Right renal pelvis (tissue), 4 donors: ENCODE results near the gene EFNA3. TPM values are rescaled to one million over a fixed set of nuclear protein-coding genes. Genes with fewer than 3 reads are reported as not detected.
A peak's percentile ranks its signal among the peaks of the same experiment; 100 is the strongest.
"Not testable (repeated sequence)": the region's sequence is repeated elsewhere in the genome, so short reads cannot be mapped to it uniquely, and the experiment has no call there.

Experiments
- DNase-seq, 4 donors: peaks; one replicate each; pipeline ENCODE4 v3.0.0-alpha.2; 2013; ENCODE audit warnings: low read depth in 4 of 4, low spot score in 3 of 4, missing footprints in 1 of 4
- polyA plus RNA-seq, 4 donors: library from polyadenylated mRNA; unstranded; fragments of 120-200 nt; gene quantifications; one replicate each; pipeline ENCODE4 v1.2.1, GENCODE V29; 2013; ENCODE audit not compliant: insufficient read length in 4 of 4

EFNA3 gene
- polyA plus RNA-seq, 4 donors: 6.0 to 7.9 (median 7.1) TPM

DNA sequence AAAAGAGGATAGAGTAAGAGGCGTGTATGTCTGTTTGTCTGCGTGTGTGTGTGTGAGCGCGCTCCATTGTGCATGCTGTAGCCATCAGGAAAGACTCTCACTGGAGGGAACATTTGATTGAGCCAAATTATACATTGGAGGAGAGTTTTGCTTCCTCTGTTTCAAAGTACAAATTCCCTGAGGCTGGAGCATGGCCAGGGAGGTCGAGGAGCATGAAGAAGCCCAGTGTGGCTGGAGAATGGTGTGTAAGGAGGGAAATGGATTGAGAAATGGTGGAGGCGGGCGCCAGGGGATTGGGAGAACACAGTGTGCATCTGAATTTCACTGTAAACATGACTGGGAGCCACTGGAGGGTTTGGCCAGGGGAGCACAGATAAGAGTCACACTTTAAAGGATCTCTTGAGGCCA lies 27.0 kb downstream of the EFNA3 start:
- DNase-seq: no peak

DNA sequence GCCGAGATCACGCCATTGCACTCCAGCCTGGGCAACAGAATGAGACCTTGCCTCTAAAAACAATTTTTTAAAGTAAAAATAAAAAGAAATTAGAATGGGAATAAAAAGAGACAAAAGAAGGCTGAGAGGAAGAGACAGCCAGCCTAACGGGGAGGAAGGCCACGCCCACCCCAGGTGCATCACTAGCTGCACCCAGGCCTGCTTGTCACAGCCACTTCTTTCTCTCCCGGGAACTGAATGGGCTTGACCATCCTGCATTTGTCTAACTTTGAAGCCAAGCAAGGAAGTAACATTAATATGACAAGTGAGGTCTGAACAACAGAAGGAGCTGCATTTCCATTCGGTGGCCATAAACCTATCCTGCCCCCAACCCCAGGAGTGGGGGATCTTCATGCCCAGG lies 28.2 kb downstream of the EFNA3 start:
- no peak for DNase-seq

DNA sequence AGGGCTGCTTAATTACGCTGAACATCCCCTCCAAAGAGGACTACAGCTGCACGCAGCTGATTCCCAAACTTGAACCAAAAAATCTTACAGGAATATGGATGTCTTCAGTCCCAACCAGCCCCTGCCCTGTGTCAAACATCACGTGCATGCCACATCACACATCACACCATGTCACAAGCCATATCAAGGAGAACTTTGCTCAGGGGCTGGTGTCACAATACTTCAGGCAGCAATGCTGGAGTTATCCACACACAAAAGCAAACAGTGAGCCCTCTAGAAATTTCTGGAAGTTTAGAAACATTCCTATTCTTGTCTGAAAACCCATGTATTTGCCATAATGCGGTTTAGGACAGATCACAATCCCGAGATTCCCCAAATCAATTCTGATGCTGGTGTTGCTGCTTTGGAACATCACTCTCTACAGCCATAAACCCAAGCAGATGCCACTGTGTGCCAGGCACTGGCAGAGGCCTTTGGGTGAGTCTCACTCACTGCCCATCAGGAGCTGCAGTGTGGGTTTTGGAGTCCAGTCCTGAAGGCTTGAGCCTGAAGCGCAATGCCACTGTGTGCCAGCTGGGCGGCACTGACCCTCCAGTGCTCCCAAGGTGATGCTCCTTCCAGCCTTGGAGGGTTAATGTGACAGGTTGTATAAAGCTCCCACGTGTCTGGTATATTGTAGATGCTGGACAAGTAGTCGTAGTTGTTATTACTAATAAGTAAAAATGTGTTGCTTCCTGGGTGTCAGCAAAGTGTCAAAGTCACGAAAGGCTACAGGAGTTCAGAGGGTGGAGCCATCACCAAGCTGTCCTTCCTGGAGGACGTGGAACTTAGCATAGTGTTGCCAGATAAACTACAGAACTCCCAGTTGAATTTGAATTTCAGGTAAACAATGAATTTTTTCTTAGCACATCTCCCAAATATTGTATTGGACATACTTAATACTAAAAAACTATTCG lies 28.9 kb downstream of the EFNA3 start:
- DNase-seq: no peak

DNA sequence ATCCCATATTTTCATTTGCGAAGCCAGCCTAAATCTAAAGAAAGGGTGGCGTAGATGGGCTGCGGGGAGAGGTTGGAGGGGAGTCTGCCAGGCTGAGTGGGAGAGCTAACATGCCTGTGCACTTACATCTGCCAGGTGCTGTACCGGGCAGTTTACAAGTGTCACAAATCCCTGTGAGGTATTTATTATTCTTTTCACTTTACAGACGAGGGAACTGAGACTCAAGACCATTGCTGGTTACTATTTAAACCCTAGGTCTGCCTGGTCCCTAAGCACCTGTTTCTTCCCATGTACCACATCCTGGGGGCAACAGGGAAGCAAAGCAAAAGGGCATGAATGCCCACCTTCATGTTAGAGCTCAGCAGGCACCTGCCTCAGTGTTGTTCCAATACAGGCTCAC lies 29.7 kb downstream of the EFNA3 start:
- DNase-seq: no peak

DNA sequence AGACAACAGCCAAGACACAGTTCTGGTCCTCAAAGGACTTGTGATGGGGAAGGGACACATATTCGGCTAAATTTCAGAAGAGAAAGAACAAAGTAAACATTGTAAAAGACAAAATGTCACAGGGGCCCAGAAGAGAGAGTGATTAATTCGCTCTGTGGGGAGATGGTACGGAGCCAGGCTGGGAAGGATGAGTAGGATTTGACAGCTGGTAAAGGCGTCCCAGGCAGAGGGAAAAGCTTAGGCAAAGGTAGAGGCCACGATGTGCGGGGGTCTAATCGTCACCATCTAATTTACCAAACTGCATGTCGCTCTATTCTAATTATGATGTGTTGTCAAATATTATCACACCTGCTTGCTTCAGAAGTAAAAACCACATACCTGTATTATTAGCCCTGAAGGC lies 31.7 kb downstream of the EFNA3 start:
- DNase-seq: no peak

DNA sequence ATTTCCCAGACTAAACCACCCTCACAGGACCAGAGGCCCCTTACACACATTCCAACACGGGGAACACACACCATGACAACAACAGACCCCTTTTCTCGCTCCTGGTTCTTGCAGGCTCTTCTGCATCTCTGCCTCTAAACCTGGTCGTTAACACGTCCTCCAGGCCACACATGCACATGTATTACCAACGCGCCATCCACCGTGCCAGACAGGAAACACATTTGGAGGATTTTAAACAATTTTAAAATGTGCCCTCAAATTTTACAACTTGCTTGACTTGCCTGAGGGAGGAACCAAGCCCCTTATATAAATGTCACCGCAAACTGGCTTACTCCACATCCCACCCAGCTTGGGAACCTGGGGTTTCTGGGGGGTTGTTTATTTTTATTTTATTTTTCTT lies 32.2 kb downstream of the EFNA3 start:
- no peak for DNase-seq

DNA sequence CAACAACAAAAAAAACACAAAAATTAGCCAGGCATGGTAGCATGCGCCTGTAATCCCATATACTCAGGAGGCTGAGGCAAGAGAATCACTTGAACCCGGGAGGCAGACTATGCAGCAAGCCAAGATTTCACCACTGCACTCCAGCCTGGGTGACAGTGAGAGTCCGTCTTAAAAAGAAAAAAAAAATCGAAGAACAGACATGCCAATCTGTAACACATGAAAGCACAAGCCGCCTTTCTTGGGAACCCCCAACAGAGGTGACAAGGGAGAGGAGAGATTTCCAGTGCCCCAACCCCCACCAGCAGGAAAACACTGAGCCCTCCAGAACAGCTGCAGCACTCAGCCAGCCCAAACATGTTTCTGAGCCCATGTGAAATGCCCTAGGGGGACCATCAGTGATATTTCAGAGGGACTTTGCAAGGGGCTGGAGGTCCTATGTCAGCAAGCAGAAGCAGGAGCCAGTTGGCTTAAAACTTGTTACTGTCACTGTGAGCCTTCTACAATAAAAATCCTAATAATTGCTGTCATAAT lies 34.9 kb downstream of the EFNA3 start:
- no peak for DNase-seq

DNA sequence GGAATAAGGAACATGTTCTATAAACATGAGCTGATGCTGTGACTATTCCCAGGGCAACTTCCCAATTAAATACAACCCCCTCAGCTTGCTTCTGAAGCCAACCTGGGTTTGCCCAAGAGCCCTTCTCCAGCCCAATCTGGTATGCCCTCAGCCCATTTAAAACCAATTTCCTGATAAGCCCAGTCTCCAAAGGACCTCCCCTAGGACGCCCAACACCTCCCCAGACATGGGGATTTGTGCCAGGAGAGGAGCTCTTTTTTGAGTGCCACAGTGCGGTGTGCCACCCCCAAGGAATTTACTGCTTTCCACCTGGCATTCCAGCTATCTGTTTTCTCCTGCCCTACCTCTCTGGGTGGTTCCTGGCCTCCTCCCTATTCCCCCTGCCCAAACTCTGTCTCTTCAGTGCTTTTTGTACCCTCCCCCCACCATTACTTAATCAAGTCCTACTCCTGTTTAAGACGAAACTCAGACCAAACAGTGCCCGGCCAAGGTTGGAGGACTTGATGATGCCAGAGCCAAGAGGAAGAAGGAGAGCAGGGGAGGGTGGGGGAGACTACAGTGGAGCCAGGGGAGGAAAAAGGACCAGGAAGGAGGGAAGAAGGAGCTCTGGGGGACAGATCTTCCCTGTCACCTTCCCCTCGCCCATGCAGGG lies 37.6 kb downstream of the EFNA3 start:
- DNase-seq: no peak

DNA sequence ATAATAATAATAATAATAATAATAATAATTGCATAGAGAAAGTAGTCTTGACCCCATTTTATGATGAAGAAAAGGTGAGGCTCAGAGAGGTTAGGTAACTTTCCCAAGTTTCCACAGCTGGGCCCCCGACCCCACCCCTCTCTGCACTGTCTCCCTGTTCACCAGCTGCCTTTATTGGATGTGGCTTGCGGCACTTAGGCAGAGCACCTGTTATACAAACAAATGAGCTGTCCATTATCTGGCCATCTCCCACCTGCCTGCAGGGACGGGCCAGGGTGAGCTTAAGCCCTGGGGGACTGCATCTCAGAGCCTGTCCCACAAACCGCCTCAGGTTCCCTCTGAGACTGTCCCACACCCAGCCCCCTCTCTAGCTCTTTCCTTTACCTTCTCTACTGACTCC lies 39.0 kb downstream of the EFNA3 start:
- no peak for DNase-seq

DNA sequence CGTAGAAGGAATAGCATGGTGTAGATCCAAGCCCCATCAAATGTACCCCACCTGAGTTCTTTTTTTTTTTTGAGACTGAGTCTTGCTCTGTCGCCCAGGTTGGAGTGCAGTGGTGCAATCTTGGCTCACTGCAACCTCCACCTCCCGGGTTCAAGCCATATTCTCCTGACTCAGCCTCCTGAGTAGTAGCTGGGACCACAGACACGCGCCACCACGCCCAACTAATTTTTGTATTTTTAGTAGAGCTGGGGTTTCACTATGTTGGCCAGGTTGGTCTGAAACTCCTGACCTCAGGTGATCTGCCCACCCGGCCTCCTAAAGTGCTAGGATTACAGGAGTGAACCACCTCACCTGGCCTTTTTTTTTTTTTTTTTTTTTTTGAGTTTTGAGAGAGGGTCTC lies 39.5 kb downstream of the EFNA3 start:
- DNase-seq: not testable (repeated sequence)

DNA sequence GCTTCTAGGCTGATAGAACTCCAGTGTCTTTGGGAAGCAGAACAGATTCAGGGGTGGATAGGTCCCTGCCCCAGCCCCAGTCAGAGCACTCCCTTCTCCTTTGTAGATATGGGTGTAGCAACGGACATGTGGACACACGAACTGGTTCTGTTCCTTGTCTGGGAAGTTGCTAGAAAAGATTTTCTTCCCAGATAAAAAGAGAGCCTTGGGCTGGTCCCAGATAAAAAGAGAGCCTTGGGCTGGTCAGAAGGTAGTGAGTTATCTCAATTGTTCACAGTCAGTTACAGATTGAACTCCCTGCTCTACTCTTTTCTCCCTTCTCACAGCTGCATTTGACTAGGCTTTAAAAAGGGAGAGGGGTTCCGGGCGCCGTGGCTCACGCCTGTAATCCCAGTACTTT lies 41.6 kb downstream of the EFNA3 start:
- no peak for DNase-seq

DNA sequence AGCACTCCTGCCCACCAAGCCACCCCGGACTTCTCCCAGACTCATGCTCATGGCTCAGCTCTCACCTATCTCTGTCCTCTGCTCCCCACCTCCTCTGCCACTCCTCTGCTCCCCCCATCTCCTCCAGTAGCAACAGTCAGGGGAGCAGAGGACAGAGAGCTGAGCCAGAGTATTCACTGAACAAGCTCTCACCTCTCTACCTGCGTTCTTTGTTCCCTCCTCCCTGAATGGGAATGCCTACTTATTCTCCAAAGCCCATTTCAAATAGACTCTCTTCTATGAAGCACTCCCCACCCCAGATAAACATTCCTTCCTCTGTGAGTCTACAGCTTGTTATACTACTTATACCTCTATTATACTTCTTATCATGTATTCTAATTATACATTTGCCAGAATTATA lies 42.6 kb downstream of the EFNA3 start:
- DNase-seq: no peak

DNA sequence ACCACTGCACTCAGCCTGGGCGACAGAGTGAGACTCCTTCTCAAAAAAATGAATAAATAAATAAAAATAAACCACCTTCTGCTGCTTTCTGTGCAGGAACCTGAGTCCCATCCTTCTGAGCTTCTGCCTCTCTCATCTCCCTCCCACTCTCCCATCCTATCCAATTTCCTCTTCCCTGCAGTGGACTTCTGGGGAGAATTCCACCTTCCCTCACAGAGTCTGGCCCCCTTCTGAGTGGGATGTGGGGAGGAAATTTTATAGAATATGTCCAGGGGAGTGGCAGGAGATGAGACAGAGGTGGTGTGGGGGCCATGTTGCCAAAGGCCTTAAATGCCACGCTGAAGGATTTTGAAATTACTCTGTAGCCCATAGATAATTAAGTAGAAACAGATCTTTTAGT lies 43.7 kb downstream of the EFNA3 start:
- no peak for DNase-seq

DNA sequence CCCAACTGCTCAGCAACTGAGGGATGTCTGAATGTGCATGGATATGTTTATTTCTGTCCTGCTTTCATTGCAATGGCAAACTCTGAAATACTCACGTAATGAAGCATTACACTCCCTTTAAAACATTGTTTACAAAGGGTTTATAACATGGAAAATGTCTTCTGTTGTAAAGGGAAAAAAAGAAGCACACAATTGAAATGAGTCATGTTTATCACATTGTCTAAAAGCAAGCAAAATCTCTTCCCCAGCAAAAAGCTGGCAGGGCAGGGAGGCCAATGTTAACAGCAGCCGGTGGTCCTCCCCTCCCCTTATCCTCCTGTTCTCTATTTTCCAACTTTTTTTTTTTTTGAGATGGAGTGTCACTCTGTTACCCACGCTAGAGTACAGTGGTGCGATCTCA lies 45.2 kb downstream of the EFNA3 start:
- DNase-seq: no peak

DNA sequence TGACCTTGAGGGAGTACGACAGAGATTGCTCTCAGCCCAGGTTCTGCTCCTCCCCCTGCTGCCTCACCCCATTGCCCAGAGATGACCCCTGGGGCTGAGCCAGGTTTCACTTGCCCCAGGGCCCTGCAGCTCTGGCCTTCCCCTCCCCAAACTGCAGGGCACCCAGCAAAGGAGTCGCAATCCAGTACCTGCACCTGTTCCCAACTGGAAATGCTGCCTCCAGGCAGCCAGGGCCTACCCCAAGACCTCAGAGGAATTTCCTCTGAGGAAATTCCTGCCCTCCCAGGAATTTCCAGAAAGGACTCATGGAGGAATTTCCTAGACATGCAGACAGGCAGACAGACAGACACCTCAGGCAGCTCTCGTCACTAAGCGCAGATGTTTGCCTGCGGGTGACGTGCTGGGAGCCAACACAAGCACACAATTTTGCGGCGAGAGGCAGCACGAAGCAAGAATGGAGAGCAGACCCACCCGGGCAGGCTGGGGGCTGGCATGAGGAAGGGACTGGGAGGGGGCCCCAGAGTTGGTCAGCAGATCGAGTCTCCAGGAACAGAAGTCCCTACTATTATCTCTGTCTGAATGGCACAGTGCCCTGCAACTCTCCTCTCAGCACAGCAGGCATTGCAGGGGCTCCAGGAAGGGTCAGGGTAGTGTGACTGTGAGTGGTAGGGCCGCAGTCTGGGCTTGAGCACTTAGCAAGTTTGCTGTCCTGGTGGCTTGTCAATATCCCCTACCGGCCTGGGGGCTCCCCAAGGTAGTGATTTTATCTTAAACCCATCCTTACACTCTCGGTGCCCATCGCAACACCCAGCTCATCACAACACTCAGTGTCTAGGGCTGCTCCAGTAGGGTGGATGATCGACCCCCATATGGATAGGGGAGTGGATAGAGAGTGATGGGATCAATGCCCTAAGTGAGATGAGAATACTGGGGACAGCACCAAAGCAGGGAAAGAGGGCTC lies 46.1 kb downstream of the EFNA3 start:
- no peak for DNase-seq

DNA sequence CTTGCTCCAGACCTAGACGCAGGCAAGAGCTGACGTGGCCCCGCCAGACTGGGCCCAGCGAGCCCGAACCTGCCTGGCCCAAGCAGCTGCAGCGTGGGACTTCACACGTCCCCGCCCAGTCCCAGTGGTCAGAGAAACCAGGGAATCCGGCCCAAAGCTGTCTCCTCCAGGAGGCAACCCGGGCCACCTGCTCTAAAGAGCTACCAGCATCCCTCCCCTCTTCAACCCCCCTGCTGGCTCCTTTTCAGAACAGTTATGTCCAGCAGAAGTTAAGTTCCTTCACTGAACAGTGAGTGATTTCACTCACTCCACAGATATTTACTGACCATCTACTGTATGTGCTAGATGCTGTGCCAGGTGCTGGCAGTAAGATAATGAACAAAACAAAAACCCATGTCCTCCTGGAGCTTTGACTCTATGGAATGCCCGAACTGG lies 46.9 kb downstream of the EFNA3 start:
- no peak for DNase-seq

DNA sequence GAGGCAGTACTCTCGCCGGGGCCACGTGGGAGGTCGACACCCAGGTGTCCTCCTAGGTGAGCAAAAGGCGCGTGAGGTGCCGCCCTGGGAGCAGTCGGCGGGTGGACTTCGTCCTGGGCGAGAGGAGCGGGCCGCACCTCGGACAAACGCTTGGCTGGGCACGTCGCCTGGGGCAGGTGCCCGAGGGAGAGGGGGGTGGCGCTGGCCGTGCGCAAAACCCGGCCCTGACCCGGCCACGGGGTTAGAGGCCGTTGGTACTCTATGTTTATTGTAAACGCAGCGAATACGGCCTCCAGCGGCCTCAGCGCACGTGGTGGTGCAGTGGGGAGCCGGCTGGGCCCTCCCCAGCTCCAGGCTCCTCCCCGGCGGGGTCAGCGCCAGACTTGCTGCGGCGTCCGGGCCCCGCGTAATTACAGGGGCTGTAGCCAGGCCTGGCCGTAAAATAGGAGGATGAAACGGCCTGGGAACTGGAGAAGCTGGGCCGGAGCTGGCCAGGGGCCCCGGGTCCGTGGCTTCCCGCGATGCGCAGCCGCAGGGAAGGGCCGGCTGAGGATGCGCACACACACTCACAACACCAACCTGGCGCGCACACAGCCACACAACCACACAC lies 47.4 kb downstream of the EFNA3 start:
- DNase-seq: no peak

DNA sequence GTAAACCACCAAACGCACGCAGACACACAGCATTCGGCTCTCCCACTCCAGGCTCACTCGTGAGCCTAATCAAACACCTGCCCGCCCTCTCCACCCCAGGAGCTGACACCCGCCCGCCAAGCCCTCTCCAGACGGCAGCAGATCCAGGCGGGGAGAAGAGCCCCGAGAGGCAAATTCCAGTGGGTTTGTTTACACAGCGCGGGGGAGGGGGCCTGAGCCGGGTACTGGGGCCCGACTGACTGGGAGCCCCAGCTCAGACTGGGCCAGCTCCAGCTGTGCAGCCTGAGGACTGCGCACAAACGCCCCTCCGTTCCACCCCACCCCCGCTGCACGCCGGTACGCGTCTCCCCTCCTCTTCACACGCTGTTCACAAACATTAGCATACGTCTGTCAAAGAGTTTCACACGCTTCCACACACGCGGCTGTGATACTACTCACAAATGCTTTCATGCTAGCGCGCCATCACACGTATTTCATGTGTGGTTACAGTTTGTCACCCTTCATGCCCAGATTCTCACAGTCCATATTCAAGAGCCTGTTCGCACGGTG lies 48.0 kb downstream of the EFNA3 start:
- DNase-seq: no peak

DNA sequence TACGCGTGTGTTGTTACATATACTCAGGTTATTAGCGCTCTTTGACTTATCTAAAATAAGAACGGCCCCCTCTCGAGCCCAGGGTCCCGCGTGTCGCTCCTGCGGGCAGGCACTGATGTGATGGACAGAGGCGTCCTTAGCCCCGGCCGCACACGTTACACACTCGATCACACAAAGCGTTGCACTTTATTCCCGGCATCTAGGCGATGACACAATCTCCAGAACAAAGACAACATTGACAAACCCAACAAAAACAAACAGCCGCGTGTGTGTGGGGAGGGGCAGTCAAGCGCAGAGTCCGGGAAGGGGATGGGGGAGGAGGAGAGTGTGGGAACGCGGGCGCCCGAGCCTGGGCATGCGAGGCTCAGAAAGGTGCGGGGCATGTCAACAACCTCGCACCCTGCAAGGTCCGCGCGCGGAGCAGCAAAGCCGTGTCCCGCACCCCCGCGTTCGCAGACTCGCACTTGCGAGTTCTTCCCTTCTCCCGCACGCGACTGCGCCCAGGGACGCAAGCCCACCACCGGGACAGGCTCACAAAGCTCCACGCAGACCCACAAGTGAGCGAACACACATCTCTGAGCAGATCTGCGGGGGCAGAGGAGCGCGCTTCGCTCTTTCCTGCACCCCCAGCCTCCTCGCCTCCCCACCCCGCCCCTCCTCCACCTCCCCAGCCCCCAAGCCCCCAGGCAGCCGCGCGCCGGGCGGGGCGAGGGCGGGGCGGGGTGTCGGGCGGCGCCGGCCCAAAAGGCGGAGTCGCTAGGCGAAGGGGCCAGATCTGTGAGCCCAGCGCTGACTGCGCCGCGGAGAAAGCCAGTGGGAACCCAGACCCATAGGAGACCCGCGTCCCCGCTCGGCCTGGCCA lies 48.7 kb downstream of the EFNA3 start, which contains the start of gene EFNA1:
EFNA1 (plus strand) TSS at position 772 of the 862 bp plus-strand sequence. CDS start 102 bp downstream, outside the sequence.
- peak in 1 of 4 donors; percentile 41 for DNase-seq
